Activated naive CD8-positive, alpha-beta T cell treated with anti-CD3 and anti-CD28 coated beads for 36 hours (primary cell): ENCODE measurements around the gene BORCS5. TPM values are rescaled to one million over a fixed set of nuclear protein-coding genes. Genes with fewer than 3 reads are reported as not detected.
"Not testable (repeated sequence)": the region's sequence is repeated elsewhere in the genome, so short reads cannot be mapped to it uniquely, and the experiment has no call there.

Experiments used
- DNase-seq: peaks from one replicate; pipeline ENCODE4 v3.0.0; 2021
- H3K27ac Mint-ChIP-seq: one replicate; pipeline ENCODE4 v1.8.0; 2022; ENCODE audit warnings: mild to moderate bottlenecking, moderate library complexity, mixed read lengths
- H3K27me3 Mint-ChIP-seq: one replicate; pipeline ENCODE4 v1.8.0; 2022; ENCODE audit warnings: mild to moderate bottlenecking, mixed read lengths
- H3K36me3 Mint-ChIP-seq: one replicate; pipeline ENCODE4 v1.8.0; 2021; ENCODE audit warnings: mild to moderate bottlenecking, mixed read lengths
- H3K4me1 Mint-ChIP-seq: one replicate; pipeline ENCODE4 v1.8.0; 2021; ENCODE audit warnings: mixed read lengths
- H3K4me3 Mint-ChIP-seq: one replicate; pipeline ENCODE4 v1.8.0; 2022; ENCODE audit warnings: mild to moderate bottlenecking, moderate library complexity, mixed read lengths
- H3K9me3 Mint-ChIP-seq: one replicate; pipeline ENCODE4 v1.8.0; 2022; ENCODE audit warnings: mixed read lengths
- total RNA-seq, 2 experiments: library from RNA; stranded (reverse); gene quantifications; one replicate each; pipeline ENCODE4 v1.2.3, GENCODE V29; 2021

BORCS5 gene
- total RNA-seq, 2 experiments from 2014 or later: 25.5 to 25.8 TPM

DNA sequence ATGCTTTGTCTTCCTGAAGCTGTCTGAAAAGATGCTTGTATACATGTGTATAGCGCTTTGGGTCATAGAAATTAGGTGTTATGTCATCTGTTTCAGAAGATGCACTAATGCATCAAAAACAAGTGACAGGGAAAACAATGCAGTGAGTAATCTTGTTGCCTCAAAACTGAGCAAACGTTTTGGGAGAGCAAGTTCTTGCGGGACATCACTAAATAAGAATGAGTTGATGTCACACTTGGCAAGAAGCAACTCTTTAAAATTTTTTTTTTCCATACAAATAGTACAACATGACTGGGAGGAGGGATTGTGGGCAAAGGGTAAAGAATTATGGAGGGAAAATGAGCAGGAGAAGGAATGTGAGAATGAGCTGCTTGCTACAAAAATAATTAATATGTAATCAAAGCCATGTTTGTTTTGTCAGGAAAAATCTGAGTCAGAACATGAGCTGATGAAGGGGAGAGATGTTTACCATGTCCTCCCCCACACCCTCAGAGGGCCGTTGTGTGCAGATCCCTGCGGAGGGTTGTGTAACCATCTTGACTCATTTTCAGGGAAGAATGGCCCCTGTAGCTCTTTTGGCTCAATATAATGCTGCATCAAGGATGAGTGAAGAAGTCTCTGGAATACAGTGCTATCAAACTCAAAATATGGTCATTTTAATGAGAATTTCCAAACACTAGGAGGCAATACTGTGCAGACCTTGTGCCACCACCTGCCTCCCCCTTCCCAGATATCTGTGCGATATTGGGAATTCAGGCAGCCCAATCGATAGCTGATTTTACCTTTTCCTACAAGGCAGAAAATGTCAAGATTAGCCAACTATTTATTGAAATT, 41.4 kb downstream of the BORCS5 start:
- no peaks in the 10 kb centered on the region for H3K27me3 Mint-ChIP-seq
- no peak overlapping the region for H3K27ac Mint-ChIP-seq
- H3K4me1 Mint-ChIP-seq: peaks cover 11% of the 10 kb centered on the region
- no peak overlapping the region for H3K4me3 Mint-ChIP-seq
- H3K36me3 Mint-ChIP-seq: peaks cover 28% of the 10 kb centered on the region
- DNase-seq: no peak
- H3K9me3 Mint-ChIP-seq: peaks cover 6% of the 10 kb centered on the region

- H3K27me3 Mint-ChIP-seq: no peaks in the 10 kb centered on the region
- DNase-seq: no peak
- H3K27ac Mint-ChIP-seq: no peak overlapping the region
- peaks cover 6% of the 10 kb centered on the region for H3K9me3 Mint-ChIP-seq
- peaks cover 35% of the 10 kb centered on the region for H3K36me3 Mint-ChIP-seq
- no peak overlapping the region for H3K4me3 Mint-ChIP-seq
- peaks cover 18% of the 10 kb centered on the region for H3K4me1 Mint-ChIP-seq
Measured at GRCh38 chr12:12399161-12399560, 42.3 kb downstream of the BORCS5 start.

DNA sequence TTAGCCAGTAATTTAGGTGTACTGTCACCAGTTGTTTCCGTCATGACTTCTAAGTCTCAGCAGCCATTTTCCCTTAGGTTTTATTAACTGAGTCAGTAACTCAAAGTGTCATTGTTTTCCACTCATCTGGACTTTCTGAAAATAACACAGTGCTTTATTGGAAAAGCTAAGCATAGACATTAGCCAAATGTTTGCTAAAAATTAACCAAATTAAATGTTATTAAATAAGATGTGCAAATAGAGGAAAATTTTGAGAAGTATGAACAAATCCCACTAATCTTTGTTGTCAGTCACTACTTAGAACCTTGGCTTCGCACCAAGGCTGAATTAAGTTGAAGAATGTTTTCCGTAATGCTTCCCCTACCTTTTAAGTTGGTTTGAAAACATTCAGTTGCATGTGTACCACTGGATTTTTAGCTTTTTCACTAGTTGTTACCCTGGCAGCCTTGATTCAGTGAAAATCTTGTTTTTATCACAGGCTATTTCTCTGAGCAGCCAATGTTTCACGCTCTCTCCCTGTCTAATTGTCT, 43.0 kb downstream of the BORCS5 start:
- Mint-ChIP-seq H3K4me1 (peaks cover 20% of the 10 kb centered on the region), H3K27me3 (no peaks in the 10 kb centered on the region), H3K4me3 (no peak overlapping the region), H3K9me3 (peaks cover 6% of the 10 kb centered on the region), H3K36me3 (peaks cover 33% of the 10 kb centered on the region), H3K27ac (no peak overlapping the region)
- no peak for DNase-seq

DNA sequence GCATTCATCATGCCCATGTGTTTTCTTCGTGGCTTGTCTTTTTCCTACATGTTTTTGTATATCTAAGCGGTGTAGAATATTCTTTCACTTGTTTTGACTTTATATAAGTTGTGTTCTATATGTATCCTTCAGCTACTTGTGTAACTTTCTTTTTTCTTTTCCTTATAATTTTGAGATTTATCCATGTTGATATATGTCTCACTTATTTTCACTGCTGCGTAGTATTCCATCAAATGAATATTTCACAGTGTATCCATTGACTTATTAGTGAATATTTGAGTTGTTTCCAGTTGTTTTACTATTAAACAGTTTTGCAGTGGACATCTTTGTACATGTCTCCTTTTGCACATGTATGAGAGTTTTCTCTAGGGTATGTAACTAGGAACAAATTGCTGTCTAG, 43.9 kb downstream of the BORCS5 start:
- H3K9me3 Mint-ChIP-seq: peaks cover 6% of the 10 kb centered on the region
- H3K4me3 Mint-ChIP-seq: no peak overlapping the region
- DNase-seq: no peak
- peaks cover 29% of the 10 kb centered on the region for H3K36me3 Mint-ChIP-seq
- H3K27me3 Mint-ChIP-seq: no peaks in the 10 kb centered on the region
- peaks cover 20% of the 10 kb centered on the region for H3K4me1 Mint-ChIP-seq
- no peak overlapping the region for H3K27ac Mint-ChIP-seq

GRCh38 chr12:12403264-12404248, 46.7 kb downstream of the BORCS5 start:
- H3K36me3 Mint-ChIP-seq: peaks cover 32% of the 10 kb centered on the region
- peaks cover 24% of the 10 kb centered on the region for H3K4me1 Mint-ChIP-seq
- no peak overlapping the region for H3K4me3 Mint-ChIP-seq
- DNase-seq: no peak
- H3K27ac Mint-ChIP-seq: peak overlapping the region; percentile 10
- H3K9me3 Mint-ChIP-seq: peaks cover 6% of the 10 kb centered on the region
- H3K27me3 Mint-ChIP-seq: no peaks in the 10 kb centered on the region

- DNase-seq: no peak
- H3K4me3 Mint-ChIP-seq: no peak overlapping the region
- H3K9me3 Mint-ChIP-seq: peaks cover 6% of the 10 kb centered on the region
- H3K4me1 Mint-ChIP-seq: peaks cover 27% of the 10 kb centered on the region
- no peak overlapping the region for H3K27ac Mint-ChIP-seq
- no peaks in the 10 kb centered on the region for H3K27me3 Mint-ChIP-seq
- H3K36me3 Mint-ChIP-seq: peaks cover 33% of the 10 kb centered on the region
Measured at GRCh38 chr12:12404297-12404696, 47.4 kb downstream of the BORCS5 start.

GRCh38 chr12:12405882-12406281, 49.0 kb downstream of the BORCS5 start:
- no peak overlapping the region for H3K4me3 Mint-ChIP-seq
- no peak overlapping the region for H3K27ac Mint-ChIP-seq
- no peaks in the 10 kb centered on the region for H3K27me3 Mint-ChIP-seq
- DNase-seq: no peak
- H3K4me1 Mint-ChIP-seq: peaks cover 21% of the 10 kb centered on the region
- peaks cover 30% of the 10 kb centered on the region for H3K36me3 Mint-ChIP-seq
- H3K9me3 Mint-ChIP-seq: peaks cover 4% of the 10 kb centered on the region

- no peak for DNase-seq
- no peaks in the 10 kb centered on the region for H3K27me3 Mint-ChIP-seq
- no peak overlapping the region for H3K4me3 Mint-ChIP-seq
- peaks cover 21% of the 10 kb centered on the region for H3K4me1 Mint-ChIP-seq
- H3K27ac Mint-ChIP-seq: no peak overlapping the region
- peaks cover 7% of the 10 kb centered on the region for H3K9me3 Mint-ChIP-seq
- H3K36me3 Mint-ChIP-seq: peaks cover 31% of the 10 kb centered on the region
Measured at GRCh38 chr12:12406762-12407161, 49.9 kb downstream of the BORCS5 start.

- no peak for DNase-seq
- H3K27ac Mint-ChIP-seq: no peak overlapping the region
- H3K4me3 Mint-ChIP-seq: no peak overlapping the region
Measured at GRCh38 chr12:12408265-12408690, 51.4 kb downstream of the BORCS5 start.

GRCh38 chr12:12409337-12409736, 52.5 kb downstream of the BORCS5 start:
- DNase-seq, H3K27ac Mint-ChIP-seq, H3K4me1 Mint-ChIP-seq, H3K9me3 Mint-ChIP-seq, H3K4me3 Mint-ChIP-seq, H3K27me3 Mint-ChIP-seq: not testable (repeated sequence)
- peaks cover 25% of the 10 kb centered on the region for H3K36me3 Mint-ChIP-seq

More at GRCh38 chr12:12408265-12408690, 51.4 kb downstream of the BORCS5 start:
- Mint-ChIP-seq H3K36me3 (peaks cover 31% of the 10 kb centered on the region), H3K9me3 (peaks cover 6% of the 10 kb centered on the region), H3K27me3 (no peaks in the 10 kb centered on the region), H3K4me1 (peaks cover 18% of the 10 kb centered on the region)

DNA sequence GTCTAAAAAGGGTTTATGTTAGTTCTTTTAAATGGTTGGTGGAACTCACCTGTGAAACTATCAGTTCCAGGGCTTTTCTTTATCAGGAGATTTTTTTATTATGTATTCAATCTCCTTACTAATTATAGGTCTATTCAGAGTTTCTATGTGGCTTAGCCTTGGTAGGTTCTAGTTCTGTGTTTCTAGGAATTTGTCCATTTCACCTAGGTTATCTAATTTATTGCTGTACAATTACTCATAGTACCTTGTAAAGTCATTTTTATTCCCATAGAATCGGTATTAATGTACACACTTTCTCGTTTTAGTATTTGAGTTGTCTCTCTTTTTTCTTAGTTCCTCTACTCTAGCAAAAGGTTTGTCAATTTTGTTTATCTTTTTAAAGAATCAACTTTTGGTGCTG, 59.0 kb downstream of the BORCS5 start:
- peaks cover 23% of the 10 kb centered on the region for H3K36me3 Mint-ChIP-seq
- peaks cover 9% of the 10 kb centered on the region for H3K4me1 Mint-ChIP-seq
- no peak for DNase-seq
- no peak overlapping the region for H3K4me3 Mint-ChIP-seq
- peaks cover 16% of the 10 kb centered on the region for H3K9me3 Mint-ChIP-seq
- no peak overlapping the region for H3K27ac Mint-ChIP-seq
- H3K27me3 Mint-ChIP-seq: no peaks in the 10 kb centered on the region

- H3K27me3 Mint-ChIP-seq, H3K4me3 Mint-ChIP-seq, H3K27ac Mint-ChIP-seq, DNase-seq, H3K4me1 Mint-ChIP-seq: not testable (repeated sequence)
- H3K9me3 Mint-ChIP-seq: peaks cover 30% of the 10 kb centered on the region
- peaks cover 42% of the 10 kb centered on the region for H3K36me3 Mint-ChIP-seq
Measured at GRCh38 chr12:12419165-12419564, 62.3 kb downstream of the BORCS5 start.

GRCh38 chr12:12423367-12423766, 66.5 kb downstream of the BORCS5 start:
- no peak for DNase-seq
- Mint-ChIP-seq H3K27ac (no peak overlapping the region), H3K36me3 (peaks cover 55% of the 10 kb centered on the region), H3K9me3 (peaks cover 28% of the 10 kb centered on the region), H3K27me3 (no peaks in the 10 kb centered on the region), H3K4me3 (no peak overlapping the region), H3K4me1 (peaks cover 12% of the 10 kb centered on the region)

DNA sequence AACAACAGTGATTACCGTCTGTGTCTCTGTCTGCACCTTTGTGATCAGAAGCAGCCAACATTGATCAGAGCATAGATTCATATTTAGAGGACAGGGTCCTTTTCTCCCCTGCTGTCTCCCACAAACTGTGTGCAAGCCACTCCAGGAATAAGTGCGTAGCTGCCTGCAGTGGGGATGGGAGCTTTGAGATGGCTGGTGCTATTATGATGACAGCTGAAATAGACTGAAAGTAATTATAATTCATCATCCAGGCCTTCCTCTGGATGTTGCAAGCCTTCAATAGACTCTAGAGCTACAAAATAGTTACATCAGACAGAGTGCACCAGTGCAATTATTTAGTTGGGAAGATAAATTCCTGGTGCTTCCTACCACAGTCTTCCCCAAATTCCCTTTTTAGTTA, 68.1 kb downstream of the BORCS5 start:
- H3K36me3 Mint-ChIP-seq: peaks cover 49% of the 10 kb centered on the region
- peaks cover 17% of the 10 kb centered on the region for H3K4me1 Mint-ChIP-seq
- no peak for DNase-seq
- H3K27me3 Mint-ChIP-seq: no peaks in the 10 kb centered on the region
- H3K4me3 Mint-ChIP-seq: no peak overlapping the region
- H3K27ac Mint-ChIP-seq: no peak overlapping the region
- peaks cover 22% of the 10 kb centered on the region for H3K9me3 Mint-ChIP-seq

- H3K4me1 Mint-ChIP-seq: peaks cover 19% of the 10 kb centered on the region
- no peak for DNase-seq
- peaks cover 46% of the 10 kb centered on the region for H3K36me3 Mint-ChIP-seq
- no peaks in the 10 kb centered on the region for H3K27me3 Mint-ChIP-seq
- no peak overlapping the region for H3K27ac Mint-ChIP-seq
- no peak overlapping the region for H3K4me3 Mint-ChIP-seq
- H3K9me3 Mint-ChIP-seq: peaks cover 21% of the 10 kb centered on the region
Measured at GRCh38 chr12:12425616-12426015, 68.7 kb downstream of the BORCS5 start.
